ENCODE measurements around the gene UBE2V1.
A peak's percentile ranks its signal among the peaks of the same experiment; 100 is the strongest.

Gene UBE2V1

GRCh38 chr20:50073500-50073899 is 39.5 kb downstream of the UBE2V1 start:
- DNase-seq = no peak
- no peak for TF ChIP-seq EZH2 (optimal IDR thresholded peaks at IDR 0.05; ENCODE audit: low read depth, low read length)
- H3K79me2 ChIP-seq (ENCODE audit: low read length) = no peaks in the 10 kb centered on the region

DNA sequence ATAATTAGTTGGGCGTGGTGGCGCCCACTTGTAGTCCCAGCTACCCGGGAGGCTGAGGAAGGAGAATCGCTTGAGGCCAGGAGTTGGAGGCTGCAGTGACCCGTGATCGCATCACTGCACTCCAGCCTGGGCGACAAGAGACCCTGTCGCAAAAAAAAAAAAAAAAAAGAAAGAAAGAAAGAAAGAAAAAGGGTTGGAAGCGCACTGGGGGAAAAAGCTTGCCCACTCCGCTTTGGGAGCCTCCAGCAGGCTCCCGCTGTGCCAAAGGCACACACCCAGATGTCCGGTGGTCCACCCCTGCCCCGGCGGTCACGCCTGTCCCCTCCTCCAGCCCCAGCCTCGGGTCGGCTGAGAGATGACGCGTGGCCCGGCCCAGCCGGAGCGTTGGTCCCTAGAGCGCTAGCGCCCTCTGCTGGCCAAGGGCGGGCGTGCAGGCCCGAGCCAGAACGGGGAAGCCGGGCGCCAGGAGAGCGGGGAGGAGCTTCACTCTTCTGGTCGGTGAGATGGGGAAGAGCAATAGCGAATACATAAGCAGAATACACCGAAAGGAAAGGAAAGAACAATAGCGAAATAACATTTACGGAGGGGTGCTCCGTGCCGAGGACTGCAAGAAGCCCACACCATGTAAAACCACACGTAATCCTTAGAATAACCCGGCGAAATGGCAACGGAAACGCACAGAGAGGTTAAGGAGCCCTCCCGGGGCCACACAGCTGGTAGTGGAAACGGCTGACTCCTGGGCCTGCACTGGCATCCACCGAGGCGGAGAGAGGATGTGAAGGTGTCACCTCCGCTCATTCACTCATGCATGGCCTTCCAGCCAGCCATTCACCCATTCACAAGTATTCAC is 41.7 kb downstream of the UBE2V1 start:
- Histone ChIP-seq H3F3A (ENCODE audit: insufficient read depth, low read length) (peaks cover 1% of the 10 kb centered on the region; the same call in 1 of the 2 replicates), H3K27ac (ENCODE audit: low read length) (no peak overlapping the region), H3K4me1 (ENCODE audit: low read length) (peaks cover 5% of the 10 kb centered on the region), H2AFZ (ENCODE audit: low read length) (peak overlapping the region; percentile 64), H3K9me3 (replicated peaks; ENCODE audit: insufficient read depth, low read length) (no peaks in the 10 kb centered on the region), H3K4me3 (ENCODE audit: low read length) (peak overlapping the region; percentile 54), H3K9me2 (replicated peaks; ENCODE audit: insufficient read depth, low read length) (no peaks in the 10 kb centered on the region), H3K79me2 (ENCODE audit: low read length) (no peaks in the 10 kb centered on the region), H3K27me3 (replicated peaks; ENCODE audit: insufficient read depth, low read length) (no peaks in the 10 kb centered on the region), H3K36me3 (replicated peaks; ENCODE audit: insufficient read depth, low read length) (no peaks in the 10 kb centered on the region), H3K9ac (ENCODE audit: low read length) (peak overlapping the region; percentile 44; the same call in 1 of the 2 replicates), H3K4me2 (ENCODE audit: low read depth, low read length) (peak overlapping the region; percentile 99), H4K20me1 (ENCODE audit: insufficient read depth, low read length) (no peaks in the 10 kb centered on the region)
- TF ChIP-seq EZH2phosphoT487 (IDR thresholded peaks at IDR 0.05; ENCODE audit: low read length) (no peak), EZH2 (optimal IDR thresholded peaks at IDR 0.05; ENCODE audit: low read depth, low read length) (no peak)
- TF ChIP-seq, protein P1, sequence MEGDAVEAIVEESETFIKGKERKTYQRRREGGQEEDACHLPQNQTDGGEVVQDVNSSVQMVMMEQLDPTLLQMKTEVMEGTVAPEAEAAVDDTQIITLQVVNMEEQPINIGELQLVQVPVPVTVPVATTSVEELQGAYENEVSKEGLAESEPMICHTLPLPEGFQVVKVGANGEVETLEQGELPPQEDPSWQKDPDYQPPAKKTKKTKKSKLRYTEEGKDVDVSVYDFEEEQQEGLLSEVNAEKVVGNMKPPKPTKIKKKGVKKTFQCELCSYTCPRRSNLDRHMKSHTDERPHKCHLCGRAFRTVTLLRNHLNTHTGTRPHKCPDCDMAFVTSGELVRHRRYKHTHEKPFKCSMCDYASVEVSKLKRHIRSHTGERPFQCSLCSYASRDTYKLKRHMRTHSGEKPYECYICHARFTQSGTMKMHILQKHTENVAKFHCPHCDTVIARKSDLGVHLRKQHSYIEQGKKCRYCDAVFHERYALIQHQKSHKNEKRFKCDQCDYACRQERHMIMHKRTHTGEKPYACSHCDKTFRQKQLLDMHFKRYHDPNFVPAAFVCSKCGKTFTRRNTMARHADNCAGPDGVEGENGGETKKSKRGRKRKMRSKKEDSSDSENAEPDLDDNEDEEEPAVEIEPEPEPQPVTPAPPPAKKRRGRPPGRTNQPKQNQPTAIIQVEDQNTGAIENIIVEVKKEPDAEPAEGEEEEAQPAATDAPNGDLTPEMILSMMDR (IDR thresholded peaks at IDR 0.05; ENCODE audit: low read length) = peak; percentile 99
- peak; percentile 89 for DNase-seq

More at GRCh38 chr20:50073500-50073899, 39.5 kb downstream of the UBE2V1 start:
- Histone ChIP-seq H3K4me1 (ENCODE audit: low read length) (peaks cover 12% of the 10 kb centered on the region), H3K27me3 (replicated peaks; ENCODE audit: insufficient read depth, low read length) (no peaks in the 10 kb centered on the region), H4K20me1 (ENCODE audit: insufficient read depth, low read length) (no peaks in the 10 kb centered on the region), H3K9ac (ENCODE audit: low read length) (no peak overlapping the region), H3K4me3 (ENCODE audit: low read length) (no peak overlapping the region), H3K9me2 (replicated peaks; ENCODE audit: insufficient read depth, low read length) (no peaks in the 10 kb centered on the region), H3K27ac (ENCODE audit: low read length) (no peak overlapping the region), H3K4me2 (ENCODE audit: low read depth, low read length) (no peak overlapping the region), H3K36me3 (replicated peaks; ENCODE audit: insufficient read depth, low read length) (no peaks in the 10 kb centered on the region), H3K9me3 (replicated peaks; ENCODE audit: insufficient read depth, low read length) (no peaks in the 10 kb centered on the region), H2AFZ (ENCODE audit: low read length) (no peak overlapping the region), H3F3A (ENCODE audit: insufficient read depth, low read length) (peaks cover 7% of the 10 kb centered on the region)

DNA sequence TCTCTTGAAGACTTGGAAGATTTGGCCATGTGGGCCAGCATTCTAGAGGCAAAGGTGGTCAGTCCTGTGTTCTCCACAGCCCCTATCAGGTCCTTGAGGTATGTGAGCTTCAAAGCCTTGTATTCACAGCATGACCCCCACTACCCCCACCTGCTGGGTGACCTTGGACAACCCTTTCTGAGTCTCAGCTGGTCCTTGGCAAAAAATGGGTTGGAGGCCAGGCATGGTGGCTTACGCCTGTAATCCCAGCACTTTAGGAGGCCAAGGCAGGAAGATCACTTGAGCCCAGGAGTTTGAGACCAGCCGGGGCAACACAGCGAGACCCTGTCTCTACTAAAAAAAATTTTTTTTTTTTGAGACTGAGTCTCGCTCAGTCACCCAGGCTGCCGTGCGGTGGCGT is 42.6 kb downstream of the UBE2V1 start:
- H3K9ac ChIP-seq (ENCODE audit: low read length) = no peak overlapping the region
- no peak overlapping the region for H2AFZ ChIP-seq (ENCODE audit: low read length)
- H3K27me3 ChIP-seq (replicated peaks; ENCODE audit: insufficient read depth, low read length) = no peaks in the 10 kb centered on the region
- peak; percentile 11 for DNase-seq
- H3K9me3 ChIP-seq (replicated peaks; ENCODE audit: insufficient read depth, low read length) = no peaks in the 10 kb centered on the region
- no peak overlapping the region for H3K4me3 ChIP-seq (ENCODE audit: low read length)
- H3K79me2 ChIP-seq (ENCODE audit: low read length) = no peaks in the 10 kb centered on the region
- TF ChIP-seq EZH2phosphoT487 (IDR thresholded peaks at IDR 0.05; ENCODE audit: low read length) (no peak), EZH2 (optimal IDR thresholded peaks at IDR 0.05; ENCODE audit: low read depth, low read length) (no peak)
- TF ChIP-seq, protein P1 (IDR thresholded peaks at IDR 0.05; ENCODE audit: low read length) = 0 out of 2 replicates have a peak, but pooled peaks have one; percentile 8
- no peaks in the 10 kb centered on the region for H3F3A ChIP-seq (ENCODE audit: insufficient read depth, low read length)
- no peaks in the 10 kb centered on the region for H3K36me3 ChIP-seq (replicated peaks; ENCODE audit: insufficient read depth, low read length)
- no peaks in the 10 kb centered on the region for H3K9me2 ChIP-seq (replicated peaks; ENCODE audit: insufficient read depth, low read length)
- H4K20me1 ChIP-seq (ENCODE audit: insufficient read depth, low read length) = no peaks in the 10 kb centered on the region
- peaks cover 3% of the 10 kb centered on the region; the same call in 1 of the 2 replicates for H3K4me1 ChIP-seq (ENCODE audit: low read length)
- H3K4me2 ChIP-seq (ENCODE audit: low read depth, low read length) = no peak overlapping the region
- no peak overlapping the region for H3K27ac ChIP-seq (ENCODE audit: low read length)
